HFF-Myc (cell line): ENCODE results near the gene NSUN5.
"Not testable (repeated sequence)": the region's sequence is repeated elsewhere in the genome, so short reads cannot be mapped to it uniquely, and the experiment has no call there.

Source experiments
- DNase-seq: peaks from one replicate; pipeline ENCODE4 v3.0.0-alpha.2; 2011; ENCODE audit warnings: low read depth; ENCODE audit errors: extremely low read depth
- H3K4me3 ChIP-seq: replicated peaks from 2 replicates; pipeline ENCODE4 v1.5.1; 2011; ENCODE audit warnings: low read depth, mild to moderate bottlenecking, control low read depth, low read length
- TF ChIP-seq, protein P1 (sequence below): IDR thresholded peaks from 2 replicates; pipeline ENCODE4 v1.5.1; 2012; ENCODE audit warnings: mild to moderate bottlenecking, low read depth, low read length, control low read depth; ENCODE audit errors: missing control alignments

NSUN5 gene

DNA sequence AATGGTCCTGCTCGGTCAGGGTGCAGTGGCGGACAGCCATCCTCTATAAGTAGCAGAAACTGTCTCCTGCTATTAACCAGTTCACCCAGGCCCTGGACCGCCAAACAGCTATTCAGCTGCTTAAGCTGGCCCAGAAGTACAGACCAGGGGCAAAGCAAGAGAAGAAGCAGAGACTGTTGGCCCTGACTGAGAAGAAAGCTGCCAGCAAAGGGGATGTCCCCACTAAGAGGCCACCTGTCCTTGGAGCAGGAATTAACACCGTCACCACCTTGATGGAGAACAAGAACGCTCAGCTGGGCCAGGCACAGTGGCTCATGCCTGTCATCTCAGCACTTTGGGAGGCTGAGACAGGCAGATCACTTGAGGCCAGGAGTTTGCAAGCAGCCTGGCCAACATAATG is 5.6 kb upstream of the NSUN5 start:
- no peak for DNase-seq
- TF ChIP-seq, protein P1, sequence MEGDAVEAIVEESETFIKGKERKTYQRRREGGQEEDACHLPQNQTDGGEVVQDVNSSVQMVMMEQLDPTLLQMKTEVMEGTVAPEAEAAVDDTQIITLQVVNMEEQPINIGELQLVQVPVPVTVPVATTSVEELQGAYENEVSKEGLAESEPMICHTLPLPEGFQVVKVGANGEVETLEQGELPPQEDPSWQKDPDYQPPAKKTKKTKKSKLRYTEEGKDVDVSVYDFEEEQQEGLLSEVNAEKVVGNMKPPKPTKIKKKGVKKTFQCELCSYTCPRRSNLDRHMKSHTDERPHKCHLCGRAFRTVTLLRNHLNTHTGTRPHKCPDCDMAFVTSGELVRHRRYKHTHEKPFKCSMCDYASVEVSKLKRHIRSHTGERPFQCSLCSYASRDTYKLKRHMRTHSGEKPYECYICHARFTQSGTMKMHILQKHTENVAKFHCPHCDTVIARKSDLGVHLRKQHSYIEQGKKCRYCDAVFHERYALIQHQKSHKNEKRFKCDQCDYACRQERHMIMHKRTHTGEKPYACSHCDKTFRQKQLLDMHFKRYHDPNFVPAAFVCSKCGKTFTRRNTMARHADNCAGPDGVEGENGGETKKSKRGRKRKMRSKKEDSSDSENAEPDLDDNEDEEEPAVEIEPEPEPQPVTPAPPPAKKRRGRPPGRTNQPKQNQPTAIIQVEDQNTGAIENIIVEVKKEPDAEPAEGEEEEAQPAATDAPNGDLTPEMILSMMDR = no peak
- H3K4me3 ChIP-seq = no peak overlapping the region

- DNase-seq = no peak
- TF ChIP-seq, protein P1 = no peak
- no peak overlapping the region for H3K4me3 ChIP-seq
Measured at GRCh38 chr7:73313521-73313906, 4.9 kb upstream of the NSUN5 start.

DNA sequence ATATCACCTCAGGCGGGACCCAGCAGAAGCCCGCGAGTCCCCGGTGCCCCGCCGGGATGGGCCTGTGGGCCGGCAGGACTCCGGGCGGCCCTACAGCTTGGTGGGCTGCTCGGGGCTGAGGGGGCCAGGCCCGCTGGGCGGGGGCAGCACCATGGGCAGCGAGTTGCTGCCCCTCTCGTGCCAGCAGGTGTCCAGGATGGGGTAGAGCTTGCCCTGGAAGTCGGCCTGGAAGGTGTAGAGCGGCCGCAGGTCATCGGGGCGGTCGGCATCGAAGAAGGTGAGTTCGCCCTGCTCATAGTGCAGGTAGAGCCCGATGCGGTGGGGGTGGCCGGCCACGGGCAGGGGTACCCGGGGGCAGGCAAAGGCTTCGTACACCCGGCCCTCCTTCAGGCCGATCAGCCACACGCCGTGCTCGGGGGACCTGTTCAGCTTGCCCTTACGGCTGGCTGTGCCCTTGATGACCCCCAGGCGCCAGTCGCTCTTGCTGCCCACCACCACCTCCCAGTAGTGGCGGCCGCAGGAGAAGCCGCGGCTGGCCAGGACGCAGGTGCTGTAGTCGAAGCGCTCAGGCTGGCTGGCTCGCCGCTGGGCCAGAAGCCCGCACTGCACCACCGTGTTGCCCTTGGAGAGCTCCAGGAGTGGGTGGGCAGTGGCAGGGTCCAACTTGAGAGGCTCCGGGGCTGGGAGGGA is 4.3 kb upstream of the NSUN5 start:
- no peak for DNase-seq
- TF ChIP-seq, protein P1 = no peak
- no peak overlapping the region for H3K4me3 ChIP-seq

- H3K4me3 ChIP-seq, DNase-seq: not testable (repeated sequence)
Measured at GRCh38 chr7:73311421-73311820, 2.8 kb upstream of the NSUN5 start.

- DNase-seq = no peak
- TF ChIP-seq, protein P1 = no peak
- H3K4me3 ChIP-seq = peak overlapping the region; percentile 63
Measured at GRCh38 chr7:73308074-73308664, 457 bp downstream of the NSUN5 start.

GRCh38 chr7:73307436-73307835 is 1.2 kb downstream of the NSUN5 start:
- peak overlapping the region; percentile 63 for H3K4me3 ChIP-seq
- DNase-seq = no peak
- TF ChIP-seq, protein P1 = no peak

DNA sequence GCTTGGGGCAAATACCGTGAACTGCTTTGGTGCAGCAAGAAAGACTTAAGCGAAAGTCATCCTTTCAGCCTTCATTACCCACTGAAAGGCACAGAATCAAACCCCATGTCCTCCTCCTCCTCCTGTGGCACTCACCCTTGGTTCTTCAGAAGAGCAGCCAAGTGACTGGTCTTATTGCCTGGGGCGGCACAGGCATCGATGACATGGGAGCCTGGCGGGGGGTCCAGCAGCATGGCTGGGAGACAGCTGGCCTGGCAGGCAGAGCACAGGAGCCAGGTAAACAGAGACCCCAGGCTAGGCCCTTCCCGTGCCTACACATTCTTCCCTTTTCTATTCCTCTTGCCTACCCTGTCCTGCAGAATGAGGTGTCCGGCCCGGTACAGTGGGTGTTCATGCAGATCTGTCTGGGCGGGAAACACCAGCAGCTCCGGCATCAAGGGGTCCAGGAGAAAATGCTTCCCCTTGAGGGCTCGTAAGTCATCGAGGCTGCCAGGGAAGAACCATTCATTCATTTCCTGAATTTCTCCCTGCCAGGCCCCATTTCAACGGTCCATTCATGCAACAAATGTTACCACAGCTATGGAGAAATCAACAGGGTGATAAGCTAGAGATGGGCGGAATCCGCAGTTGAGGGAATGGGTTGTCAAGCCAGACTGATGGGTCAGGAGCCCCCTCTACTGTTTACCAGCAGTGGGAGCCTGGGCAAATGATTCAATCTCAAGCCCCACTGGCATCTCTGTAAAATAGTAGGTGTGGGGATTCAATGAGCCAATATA is 3.8 kb downstream of the NSUN5 start:
- DNase-seq, H3K4me3 ChIP-seq: not testable (repeated sequence)
